GM21390 (cell line): Measurements from ENCODE around the gene CDH6.

Experiments used
- ATAC-seq: cut with Tn5 transposase; IDR thresholded peaks from one replicate; pipeline ENCODE4 v1.9.1; 2021; ENCODE audit not compliant: unreplicated experiment

CDH6 gene

DNA sequence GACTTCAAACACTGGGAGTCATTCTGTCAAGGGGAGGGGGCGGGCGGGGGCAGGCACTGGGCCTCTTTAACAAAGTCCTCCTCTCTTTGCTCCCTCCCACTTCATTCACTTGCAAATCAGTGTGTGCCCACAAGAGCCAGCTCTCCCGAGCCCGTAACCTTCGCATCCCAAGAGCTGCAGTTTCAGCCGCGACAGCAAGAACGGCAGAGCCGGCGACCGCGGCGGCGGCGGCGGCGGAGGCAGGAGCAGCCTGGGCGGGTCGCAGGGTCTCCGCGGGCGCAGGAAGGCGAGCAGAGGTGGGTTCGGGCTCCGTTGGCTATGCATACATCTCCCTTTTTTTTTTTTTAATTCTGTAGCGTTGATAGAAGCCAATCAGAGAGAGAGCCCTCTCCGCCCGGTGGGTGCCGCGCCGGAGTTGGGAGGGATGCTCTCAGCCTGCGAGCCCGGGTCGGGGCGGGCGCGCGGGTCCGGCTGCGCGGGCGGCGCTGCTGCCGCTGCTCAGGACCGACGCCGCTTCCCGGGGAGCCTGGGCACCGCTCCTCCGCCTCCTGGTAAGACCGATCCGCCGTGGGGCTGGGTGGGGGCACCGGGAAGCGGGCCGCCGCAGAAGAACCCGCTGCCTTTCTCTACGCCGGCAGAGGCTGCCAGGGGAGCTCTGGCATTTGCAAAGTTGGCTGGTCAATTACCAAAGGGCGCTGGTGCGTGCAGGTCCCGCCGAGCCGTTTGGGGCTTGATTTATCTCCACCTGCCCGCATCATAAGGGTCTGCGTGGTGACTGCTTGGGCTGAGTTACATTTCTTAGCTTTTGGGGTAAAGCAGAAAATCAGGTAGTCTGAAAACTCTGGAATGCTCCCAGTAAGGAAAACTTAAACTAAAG is at the start of gene CDH6:
CDH6 (plus strand) TSS at position 96 of the 877 bp plus-strand sequence. CDS start 73,788 bp downstream, outside the sequence.
- no peak for ATAC-seq

DNA sequence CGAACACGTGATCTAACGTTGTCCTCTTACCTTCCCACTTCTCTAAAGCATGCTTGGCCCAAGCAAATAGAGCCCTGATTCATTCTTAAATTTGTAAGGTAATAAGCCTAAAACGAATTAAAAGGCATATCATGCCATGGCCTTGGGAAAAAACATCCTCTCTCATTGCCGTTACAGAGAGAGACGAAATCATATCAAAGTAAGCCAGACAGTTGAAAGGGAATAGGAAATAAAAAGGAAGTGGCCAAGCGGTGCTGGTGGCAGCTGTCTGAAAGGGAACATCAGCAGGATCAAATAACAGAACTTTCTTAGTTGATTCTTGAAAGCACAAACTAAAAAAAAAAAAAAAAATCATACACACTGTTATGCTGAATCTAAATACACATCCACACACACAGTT is 49.1 kb upstream of the CDH6 start:
- ATAC-seq = no peak

DNA sequence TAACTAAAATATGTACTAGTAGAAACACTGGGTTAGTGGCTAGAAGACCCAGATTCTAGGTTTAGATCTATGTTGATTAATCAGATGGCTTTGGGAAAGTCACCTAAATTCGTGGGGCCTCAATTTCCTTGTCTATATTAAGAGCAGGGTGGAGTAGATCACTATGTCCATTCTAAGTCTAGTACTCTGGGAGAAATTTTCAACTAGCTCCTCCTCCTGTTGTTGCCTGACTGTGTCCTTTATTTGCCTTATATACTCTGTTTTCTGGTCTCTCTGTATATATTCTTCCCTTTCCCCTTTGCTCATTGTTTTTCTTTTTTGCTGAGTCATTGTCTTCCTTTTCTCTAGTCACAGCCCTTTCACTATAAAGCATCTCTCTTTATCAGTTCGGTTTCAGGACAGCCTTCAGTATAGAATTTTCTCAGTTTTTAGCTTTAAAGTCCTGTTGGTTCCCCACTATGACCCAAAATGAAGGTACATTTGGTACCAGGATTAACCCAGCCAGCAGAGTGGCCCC is 44.5 kb upstream of the CDH6 start:
- no peak for ATAC-seq

DNA sequence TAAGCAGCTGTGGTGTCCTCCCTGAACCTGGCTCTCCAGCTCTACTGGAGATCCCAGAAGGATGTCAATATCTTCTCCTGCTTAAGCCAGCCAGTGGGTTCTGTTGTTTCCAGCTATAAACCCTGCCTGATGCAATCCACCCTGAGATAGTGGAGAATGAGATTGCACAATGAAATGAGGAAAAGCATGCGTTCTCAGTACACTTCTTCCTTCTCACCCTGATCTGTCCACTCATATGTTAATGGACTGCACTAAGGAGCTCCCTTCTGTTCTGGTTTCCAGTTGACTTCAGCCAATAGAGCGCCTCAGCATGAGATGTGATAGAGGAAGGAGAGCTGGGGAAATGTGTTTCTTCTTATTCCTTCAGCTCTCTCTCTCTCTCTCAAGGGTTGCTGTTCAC is 40.0 kb upstream of the CDH6 start:
- no peak for ATAC-seq

DNA sequence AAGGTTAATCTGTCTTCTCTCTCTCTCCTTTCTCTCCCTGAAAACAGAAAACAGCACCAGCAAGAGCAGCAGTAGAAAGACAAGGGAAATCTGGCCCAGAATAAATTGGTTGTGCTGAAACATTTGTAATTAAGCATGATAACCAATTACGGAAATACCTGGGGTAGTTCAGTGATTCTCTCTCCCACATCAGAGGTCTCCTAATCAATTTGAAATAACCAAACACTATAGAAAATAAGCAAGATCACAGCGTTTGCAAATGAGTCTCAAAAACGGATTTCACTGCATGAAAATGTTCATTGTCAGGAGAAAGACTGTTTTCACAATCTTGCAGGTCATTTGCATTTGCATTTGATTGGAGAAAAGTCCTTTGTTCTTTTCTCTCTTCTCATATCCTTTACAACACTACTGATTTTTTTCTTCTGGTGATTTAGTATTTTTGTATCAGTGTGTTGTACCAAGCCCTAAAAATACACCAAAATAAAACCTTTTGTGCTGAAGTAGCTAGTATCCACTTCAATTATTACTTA is 36.8 kb upstream of the CDH6 start:
- ATAC-seq = no peak

DNA sequence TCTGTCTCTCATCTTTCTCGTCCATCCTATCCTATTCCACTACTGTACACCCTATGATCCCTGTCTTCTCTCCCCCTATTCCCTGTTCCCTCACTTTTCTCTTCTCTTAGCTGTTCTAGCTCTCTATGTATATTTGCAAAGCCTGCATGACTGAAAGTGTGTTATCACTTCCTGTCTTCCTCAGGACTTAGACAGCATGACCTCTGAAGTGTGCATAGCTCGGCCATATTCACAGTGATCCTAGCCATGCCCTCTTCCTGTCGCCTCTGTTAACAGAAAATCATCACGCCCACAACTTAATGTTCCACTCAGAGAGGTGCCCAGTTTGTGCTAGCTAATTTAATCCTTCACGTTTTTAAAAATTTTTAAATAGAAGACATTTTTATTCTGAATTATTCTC is 35.8 kb upstream of the CDH6 start:
- no peak for ATAC-seq

DNA sequence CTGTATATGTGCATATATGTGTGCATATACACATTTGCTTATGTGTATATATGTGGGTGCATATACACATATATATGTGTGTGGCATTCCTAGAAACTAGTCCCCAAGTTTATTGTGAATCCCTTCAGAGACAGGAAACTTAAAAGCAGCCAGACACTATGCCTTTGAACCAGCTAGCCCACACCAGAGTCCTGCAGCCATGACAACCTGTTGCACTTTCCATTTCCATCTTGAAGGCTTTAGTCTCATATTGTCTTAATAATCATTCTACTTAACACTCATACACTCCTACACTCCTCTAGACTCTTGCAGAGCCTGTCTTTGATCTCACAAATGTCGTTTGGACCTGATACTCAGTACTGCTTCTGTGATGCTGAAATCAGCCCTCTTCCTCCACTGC is 34.8 kb upstream of the CDH6 start:
- no peak for ATAC-seq

DNA sequence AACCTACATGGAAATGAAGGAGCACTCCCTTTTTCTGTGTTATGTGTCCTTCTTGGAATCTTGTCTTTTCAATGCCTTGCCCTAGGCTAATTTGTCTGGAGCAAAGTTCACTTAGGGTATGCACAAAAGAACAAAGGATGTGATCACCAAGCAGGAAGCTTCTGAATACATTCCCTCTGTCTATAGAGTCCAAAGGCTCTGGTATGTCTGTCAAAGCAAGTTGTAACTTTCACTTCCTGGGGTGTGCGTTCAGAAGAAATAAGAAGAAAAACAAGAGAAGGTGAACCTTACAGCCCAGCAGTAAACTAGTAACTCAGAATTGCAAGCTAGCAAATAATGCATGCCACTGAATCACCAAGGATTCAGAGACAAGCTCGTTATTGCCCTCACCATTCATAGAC is 31.7 kb upstream of the CDH6 start:
- no peak for ATAC-seq

DNA sequence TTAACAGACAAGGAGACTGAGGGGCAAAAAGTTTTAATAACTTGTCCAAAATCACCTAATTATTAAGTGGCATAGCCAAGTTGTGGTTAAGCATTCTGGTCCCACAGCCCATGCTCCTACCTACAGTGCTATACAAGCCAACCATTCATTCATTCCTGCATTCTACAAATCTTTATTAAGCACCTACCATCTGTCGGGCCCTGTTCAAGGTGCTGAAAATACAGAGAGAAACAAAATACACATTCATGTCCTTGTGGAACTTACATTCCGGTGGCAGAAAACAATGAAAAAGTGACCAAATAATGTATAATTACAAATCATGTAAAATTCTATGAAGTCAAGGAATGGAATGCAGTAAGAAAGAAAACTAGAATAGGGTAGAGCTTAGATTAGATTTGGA is 27.8 kb upstream of the CDH6 start:
- no peak for ATAC-seq

DNA sequence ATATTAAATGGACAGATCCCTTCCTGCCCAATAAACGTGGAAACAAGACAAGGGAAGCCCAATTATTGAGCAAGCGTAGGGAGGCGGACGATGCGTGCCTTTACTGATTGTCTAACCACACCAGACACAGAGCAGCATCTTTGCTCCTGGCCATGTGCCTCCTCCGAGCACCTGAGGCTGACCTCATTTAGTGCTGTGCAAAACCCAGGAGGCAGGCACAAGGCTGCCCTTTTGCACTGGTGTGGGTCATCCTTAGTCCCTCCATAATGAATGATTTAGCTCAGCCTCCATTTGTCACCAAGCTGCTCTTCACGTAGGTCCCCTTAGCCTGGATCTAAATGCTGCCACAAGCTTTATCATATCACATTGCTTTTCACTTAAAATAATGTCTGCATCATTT is 24.1 kb upstream of the CDH6 start:
- no peak for ATAC-seq

DNA sequence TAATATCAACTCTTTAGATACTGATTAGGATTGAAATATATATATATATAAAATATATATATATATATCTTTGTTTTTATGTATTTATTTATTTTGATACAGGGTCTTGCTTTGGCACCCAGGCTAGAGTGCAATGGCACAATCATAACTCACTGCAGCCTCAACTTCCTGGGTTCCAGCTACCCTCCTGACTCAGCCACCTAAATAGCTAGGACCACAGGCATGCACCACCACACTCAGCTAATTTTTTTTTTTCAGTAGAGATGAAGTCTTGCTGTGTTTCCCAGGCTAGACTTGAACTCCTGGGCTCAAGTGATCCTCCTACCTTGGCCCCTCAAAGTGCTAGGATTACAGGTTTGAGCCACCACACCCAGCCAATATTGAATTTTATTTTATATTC is 20.6 kb upstream of the CDH6 start:
- ATAC-seq = no peak

DNA sequence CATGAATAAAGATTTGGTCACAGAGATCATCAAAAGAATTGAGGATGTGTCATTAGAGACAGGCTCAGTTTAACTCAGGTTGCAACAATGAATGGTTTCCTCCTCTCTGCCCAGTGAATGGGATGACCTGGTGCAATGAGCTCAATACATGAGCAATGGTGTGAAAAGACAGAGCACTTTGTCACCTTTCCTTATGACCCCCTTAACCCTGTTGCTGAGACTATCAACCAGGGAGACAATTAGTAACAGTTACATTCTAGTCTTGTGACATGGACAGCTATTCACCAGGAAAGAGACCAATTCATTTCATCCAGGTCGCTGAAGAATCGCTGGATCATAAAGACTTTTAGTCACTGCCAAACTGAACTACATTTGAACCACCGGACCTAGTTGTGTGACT is 19.9 kb upstream of the CDH6 start:
- ATAC-seq = no peak

DNA sequence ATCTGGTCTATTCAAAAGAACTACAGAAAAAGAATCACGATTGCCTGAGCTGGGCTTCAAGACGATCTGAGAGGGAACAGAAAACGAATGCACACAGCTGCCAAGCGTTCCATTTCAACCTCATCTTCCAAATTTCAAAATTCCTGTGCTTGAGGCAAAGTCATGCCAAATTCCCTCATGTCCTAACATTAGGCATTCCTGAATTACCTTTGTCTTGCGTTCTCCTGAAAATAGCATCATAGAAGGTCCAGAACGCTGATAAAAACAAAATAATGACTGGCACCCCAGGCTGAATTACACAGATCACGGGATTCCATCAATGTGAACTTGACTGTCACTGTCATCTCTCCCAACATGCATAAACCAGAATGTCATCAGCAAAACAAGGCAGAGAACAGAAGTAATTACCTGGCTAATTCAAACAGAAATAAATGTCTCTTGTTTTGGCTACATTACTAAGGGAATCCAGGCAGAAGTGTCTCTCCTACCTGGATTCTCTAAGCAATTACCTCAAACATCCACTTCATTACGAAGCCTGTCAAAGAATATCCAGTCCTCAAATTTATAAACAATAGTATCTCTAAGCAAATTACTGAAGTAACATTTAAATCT is 12.0 kb upstream of the CDH6 start:
- no peak for ATAC-seq

DNA sequence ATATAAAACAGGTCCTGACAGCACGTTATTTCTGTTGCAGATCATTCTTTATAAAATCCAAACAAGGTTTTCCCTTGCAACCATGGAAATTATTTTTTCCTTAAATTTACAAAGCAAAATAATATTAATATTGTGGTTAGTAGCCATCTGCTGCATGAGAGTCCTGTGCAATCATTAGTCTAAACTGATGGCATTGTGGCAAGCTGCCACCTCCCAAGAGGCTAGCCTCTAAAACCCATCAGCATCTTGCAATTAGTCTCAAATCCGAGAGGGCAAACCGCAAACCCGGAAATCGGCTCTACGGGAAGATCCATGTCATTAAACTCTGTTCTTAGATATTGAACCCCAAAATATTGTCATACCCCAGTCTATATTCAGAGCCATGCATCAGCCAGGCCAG is 11.3 kb upstream of the CDH6 start:
- no peak for ATAC-seq

DNA sequence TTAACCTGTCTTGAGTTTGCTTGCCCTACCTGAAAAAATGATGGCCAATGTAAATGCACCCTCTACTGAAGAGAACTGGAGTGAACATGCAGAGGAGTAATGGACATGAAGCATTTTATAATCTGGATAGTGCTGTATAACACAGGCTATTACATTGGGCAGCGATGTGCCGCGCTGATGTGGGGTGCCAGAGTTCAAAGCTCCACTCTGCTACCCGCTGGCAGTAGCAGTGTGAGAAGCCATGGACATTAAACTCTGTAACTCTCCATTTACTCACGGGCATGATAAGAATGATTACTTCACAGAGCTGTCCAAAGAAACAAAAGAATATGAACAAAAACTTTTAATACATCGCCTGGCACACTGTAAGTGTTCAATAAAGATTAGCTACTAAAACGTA is 7.5 kb upstream of the CDH6 start:
- no peak for ATAC-seq

DNA sequence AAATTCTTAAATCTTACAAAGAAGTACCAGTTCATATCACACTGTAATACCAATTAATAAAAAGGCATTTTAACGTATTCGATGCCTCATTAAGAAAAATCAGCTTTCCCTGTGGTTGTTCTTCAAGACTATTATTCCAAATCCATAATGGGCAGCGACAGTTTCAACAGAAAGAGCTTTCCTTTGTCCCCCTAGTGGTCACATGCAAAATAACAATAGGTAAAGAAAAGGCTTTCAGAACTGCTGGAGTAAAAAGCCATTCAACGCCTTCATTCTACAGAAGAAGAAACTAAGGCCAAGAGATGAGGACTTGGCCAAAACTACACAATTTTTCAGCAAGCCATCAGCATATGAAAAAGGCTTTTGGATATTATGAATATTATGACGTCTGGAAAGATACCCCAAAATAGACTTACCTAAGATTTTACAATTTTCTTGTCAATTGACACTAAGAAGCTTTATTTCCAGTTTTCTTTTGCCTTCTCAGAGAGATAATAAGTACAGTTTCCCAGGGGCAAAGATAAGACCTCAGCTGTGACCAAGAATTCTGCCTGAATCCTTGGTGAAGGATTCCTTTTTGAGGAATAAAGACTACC is 6.7 kb upstream of the CDH6 start:
- ATAC-seq = peak; percentile 46

DNA sequence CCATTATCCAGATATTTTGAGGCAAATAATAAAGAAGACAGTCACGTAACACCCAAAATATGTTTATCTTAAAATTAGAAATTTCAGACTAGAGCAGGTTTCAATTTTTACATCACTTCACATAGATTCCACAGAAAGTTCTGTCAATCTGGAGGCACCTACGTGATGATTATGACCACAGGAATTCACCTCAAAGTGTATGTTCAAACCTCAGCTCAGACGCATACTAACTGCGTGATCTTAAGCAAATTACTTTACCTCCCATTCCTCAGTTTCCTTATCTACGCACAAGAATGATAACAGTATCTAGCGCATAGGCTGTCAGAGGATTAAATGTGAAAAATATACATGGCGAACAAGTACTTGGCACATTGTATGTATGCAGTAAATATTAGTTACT is 5.9 kb upstream of the CDH6 start:
- no peak for ATAC-seq

DNA sequence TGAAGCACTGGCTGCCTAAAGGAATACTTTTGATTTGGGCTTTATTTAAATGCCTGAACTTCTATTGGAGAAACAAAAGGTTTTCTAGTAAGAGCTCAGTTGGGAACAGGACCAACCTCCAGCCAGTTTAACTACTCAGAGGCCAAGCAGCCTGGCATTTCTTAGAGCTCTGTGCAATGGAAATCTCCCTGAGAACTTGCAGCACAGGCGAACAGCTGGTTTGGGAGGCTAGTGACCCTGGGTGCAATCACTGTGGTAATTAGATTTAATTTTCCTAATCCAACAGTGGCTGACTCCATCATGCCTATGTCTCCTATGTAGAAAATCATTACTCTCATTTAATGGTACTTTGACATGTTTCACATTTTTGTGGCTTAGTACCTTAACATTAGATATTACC is 1.0 kb upstream of the CDH6 start:
- no peak for ATAC-seq

DNA sequence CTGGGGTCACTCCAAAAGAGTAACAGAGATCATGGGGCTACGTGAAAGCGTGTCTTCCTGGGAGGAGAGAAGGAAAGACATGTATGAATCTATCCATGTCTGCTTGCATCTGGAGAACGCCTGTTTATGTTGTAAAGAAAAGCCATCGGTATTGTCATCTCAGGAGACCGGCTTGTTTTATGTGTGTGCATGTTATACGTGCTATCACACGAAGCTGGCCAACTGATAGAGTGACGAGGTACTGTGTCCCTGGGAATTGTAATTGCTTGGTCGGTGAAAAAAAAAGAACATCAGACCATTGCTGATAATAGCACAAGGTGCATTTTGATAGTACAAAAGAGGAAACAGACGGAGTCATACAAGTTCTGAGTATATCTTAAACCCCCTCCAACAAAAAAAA is 370 bp upstream of the CDH6 start:
- ATAC-seq = no peak

DNA sequence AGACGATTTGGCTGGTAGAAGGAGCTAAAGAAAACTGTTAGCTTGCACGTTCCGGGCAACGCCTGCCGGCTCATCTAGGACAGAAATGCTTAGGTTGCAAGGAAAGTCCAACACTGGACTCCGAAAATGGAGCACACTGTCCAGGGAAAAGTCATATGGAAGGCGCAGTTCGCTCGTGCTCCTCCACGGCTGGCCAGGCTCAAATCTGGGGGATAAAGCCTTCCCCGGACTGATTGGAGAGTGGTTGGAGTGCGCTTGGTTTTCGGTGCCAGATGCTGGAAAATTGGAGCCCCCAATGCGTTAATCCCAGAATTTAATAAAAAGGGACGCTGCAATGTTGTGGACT is 955 bp downstream of the CDH6 start:
- no peak for ATAC-seq

DNA sequence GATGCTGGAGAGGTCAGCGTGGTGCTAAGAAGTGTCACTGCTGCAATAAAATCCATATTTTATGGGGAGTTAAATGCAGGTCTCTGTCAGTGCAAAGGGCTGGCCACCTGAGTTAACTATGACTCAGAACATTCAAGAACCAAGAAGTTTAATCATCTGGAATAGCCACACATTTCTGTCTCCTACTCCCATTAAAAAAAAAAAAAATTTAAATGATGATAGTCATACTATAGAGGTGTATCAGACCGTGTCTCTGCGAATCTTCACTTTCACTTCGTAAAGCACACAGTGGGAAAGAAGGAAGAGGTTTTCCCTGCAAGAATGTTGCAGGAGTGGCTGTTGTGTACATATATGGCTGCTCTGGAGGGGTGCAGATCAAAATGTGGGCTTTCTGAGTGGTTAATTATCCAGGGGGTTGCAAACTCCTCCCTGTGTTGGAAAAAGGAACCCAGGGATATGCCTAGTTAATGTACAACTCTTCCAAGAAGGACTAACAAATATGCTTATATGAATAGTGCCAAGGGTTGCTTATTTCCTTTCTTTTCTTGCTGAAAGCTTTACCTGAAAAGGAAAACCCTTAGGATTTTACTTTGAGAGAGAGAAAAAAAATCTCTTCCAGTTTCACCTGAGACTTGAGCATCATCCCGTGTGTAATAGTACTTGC is 1.5 kb downstream of the CDH6 start:
- ATAC-seq = no peak
